HL-60 (cell line): ENCODE data around the gene P2RY14.

Experiments used
- CTCF ChIP-seq: IDR thresholded peaks from one replicate; pipeline ENCODE4 v1.5.1; 2011; ENCODE audit warnings: low read length, control low read depth, inconsistent platforms; ENCODE audit not compliant: insufficient read depth
- GABPA ChIP-seq: IDR thresholded peaks from 2 replicates; pipeline ENCODE4 v1.6.1; 2012; ENCODE audit warnings: low read depth
- REST ChIP-seq: IDR thresholded peaks from 2 replicates; pipeline ENCODE4 v1.6.1; 2012; ENCODE audit warnings: low read depth; ENCODE audit not compliant: insufficient replicate concordance

- TF ChIP-seq CTCF (no peak), REST (no peak), GABPA (no peak)
Measured at GRCh38 chr3:151192545-151192944, 85.8 kb downstream of the P2RY14 start.
